ENCODE data around the gene DST.

DNA sequence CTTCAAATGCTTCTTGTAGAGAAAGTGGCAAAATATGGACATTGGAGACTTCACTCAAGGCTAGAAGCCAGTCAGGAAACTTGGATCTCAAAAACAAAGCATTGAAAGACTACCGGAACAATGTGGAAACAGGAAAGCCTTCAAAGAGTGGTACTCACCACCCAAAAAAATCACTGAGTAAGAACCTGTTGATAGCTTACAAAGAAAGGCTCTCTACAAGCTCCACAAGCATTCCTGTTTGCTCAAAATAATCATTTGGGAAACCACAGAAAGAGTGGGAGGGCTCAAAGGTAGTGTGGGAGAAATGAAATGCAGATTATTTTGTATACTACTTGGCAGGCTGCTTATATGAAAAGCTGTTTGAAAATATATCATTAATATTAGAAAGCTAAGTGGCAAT, 9.5 kb upstream of the DST start:
- TF ChIP-seq, protein P1, sequence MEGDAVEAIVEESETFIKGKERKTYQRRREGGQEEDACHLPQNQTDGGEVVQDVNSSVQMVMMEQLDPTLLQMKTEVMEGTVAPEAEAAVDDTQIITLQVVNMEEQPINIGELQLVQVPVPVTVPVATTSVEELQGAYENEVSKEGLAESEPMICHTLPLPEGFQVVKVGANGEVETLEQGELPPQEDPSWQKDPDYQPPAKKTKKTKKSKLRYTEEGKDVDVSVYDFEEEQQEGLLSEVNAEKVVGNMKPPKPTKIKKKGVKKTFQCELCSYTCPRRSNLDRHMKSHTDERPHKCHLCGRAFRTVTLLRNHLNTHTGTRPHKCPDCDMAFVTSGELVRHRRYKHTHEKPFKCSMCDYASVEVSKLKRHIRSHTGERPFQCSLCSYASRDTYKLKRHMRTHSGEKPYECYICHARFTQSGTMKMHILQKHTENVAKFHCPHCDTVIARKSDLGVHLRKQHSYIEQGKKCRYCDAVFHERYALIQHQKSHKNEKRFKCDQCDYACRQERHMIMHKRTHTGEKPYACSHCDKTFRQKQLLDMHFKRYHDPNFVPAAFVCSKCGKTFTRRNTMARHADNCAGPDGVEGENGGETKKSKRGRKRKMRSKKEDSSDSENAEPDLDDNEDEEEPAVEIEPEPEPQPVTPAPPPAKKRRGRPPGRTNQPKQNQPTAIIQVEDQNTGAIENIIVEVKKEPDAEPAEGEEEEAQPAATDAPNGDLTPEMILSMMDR (conservative IDR thresholded peaks at IDR 0.05; ENCODE audit: low read length) = no peak
- TF ChIP-seq EZH2phosphoT487 (IDR thresholded peaks at IDR 0.05; ENCODE audit: borderline replicate concordance) = no peak

Measured in Loucy (cell line).